GM23338 (cell line): ENCODE results near the gene PACC1. TPM values are rescaled to one million over a fixed set of nuclear protein-coding genes. Genes with fewer than 3 reads are reported as not detected.

Experiments
- ATAC-seq: fragments of 200-7000 bp; cut with Tn5 transposase; 3 replicates; pipeline ENCODE4 v1.9.1; 2020
- DNase-seq: peaks from one replicate; pipeline ENCODE4 v3.0.0-alpha.2; 2015; ENCODE audit warnings: low spot score
- H2AFZ ChIP-seq: fragments of 200-600 bp; sonication (generic); 2 replicates; pipeline ENCODE4 v1.8.0; 2016; ENCODE audit warnings: antibody characterized with exemption, mild to moderate bottlenecking, moderate library complexity
- H3F3A ChIP-seq: fragments of 200-600 bp; sonication (generic); replicated peaks from 2 replicates; pipeline ENCODE4 v1.8.0; 2017; ENCODE audit warnings: antibody characterized with exemption, mixed run types, low read depth
- H3K27ac ChIP-seq: fragments of 200-600 bp; sonication (generic); 2 replicates; pipeline ENCODE4 v1.6.1; 2016; ENCODE audit warnings: low read depth
- H3K27me3 ChIP-seq: fragments of 200-600 bp; sonication (generic); 2 replicates; pipeline ENCODE4 v1.8.0; 2016; ENCODE audit warnings: mild to moderate bottlenecking, mixed run types, moderate library complexity; ENCODE audit not compliant: insufficient read depth
- H3K36me3 ChIP-seq: fragments of 200-600 bp; sonication (generic); 2 replicates; pipeline ENCODE4 v1.8.0; 2016; ENCODE audit warnings: mild to moderate bottlenecking; ENCODE audit not compliant: insufficient read depth
- H3K4me1 ChIP-seq: fragments of 200-600 bp; sonication (generic); 2 replicates; pipeline ENCODE4 v1.8.0; 2016; ENCODE audit warnings: mild to moderate bottlenecking, moderate library complexity; ENCODE audit not compliant: insufficient read depth
- H3K4me2 ChIP-seq: fragments of 200-600 bp; sonication (generic); 2 replicates; pipeline ENCODE4 v1.7.1; 2017; ENCODE audit warnings: mixed run types
- H3K4me3 ChIP-seq: fragments of 200-600 bp; sonication (generic); 2 replicates; pipeline ENCODE4 v1.6.1; 2016; ENCODE audit warnings: mixed run types
- H3K79me2 ChIP-seq: fragments of 200-600 bp; sonication (generic); replicated peaks from 2 replicates; pipeline ENCODE4 v1.8.0; 2017; ENCODE audit warnings: mild to moderate bottlenecking; ENCODE audit not compliant: insufficient read depth
- H3K9me2 ChIP-seq: fragments of 200-600 bp; sonication (generic); 2 replicates; pipeline ENCODE4 v1.8.0; 2017; ENCODE audit not compliant: insufficient read depth
- H4K20me1 ChIP-seq: fragments of 200-600 bp; sonication (generic); replicated peaks from 2 replicates; pipeline ENCODE4 v1.8.0; 2017; ENCODE audit warnings: mild to moderate bottlenecking; ENCODE audit not compliant: insufficient read depth
- H3K27ac Mint-ChIP-seq: 2 replicates; pipeline ENCODE4 v1.8.0; 2020; ENCODE audit warnings: inconsistent platforms, mild to moderate bottlenecking, moderate library complexity, mixed read lengths
- H3K27me3 Mint-ChIP-seq: 3 replicates; pipeline ENCODE4 v1.8.0; 2022; ENCODE audit warnings: low read depth, mild to moderate bottlenecking, moderate library complexity, mixed read lengths, inconsistent platforms; ENCODE audit not compliant: insufficient read depth, poor library complexity
- H3K36me3 Mint-ChIP-seq: 3 replicates; pipeline ENCODE4 v1.8.0; 2021; ENCODE audit warnings: low read depth, mild to moderate bottlenecking, inconsistent platforms, moderate library complexity, mixed read lengths
- H3K4me1 Mint-ChIP-seq: 3 replicates; pipeline ENCODE4 v1.8.0; 2020; ENCODE audit warnings: mild to moderate bottlenecking, inconsistent platforms, mixed read lengths
- H3K4me3 Mint-ChIP-seq: 3 replicates; pipeline ENCODE4 v1.8.0; 2021; ENCODE audit warnings: moderate library complexity, mild to moderate bottlenecking, inconsistent platforms, mixed read lengths
- H3K9me3 Mint-ChIP-seq: 3 replicates; pipeline ENCODE4 v1.8.0; 2020; ENCODE audit warnings: moderate library complexity, mild to moderate bottlenecking, inconsistent platforms, mixed read lengths
- CREB1 ChIP-seq: fragments of 250-450 bp; sonication (Bioruptor Pico); IDR thresholded peaks from 2 replicates; pipeline ENCODE4 v1.5.0; 2020; ENCODE audit warnings: low read depth, mild to moderate bottlenecking, moderate library complexity
- CTCF ChIP-seq, 2 experiments: fragments of 200-600 bp in 1 of 2; sonication (generic) in 1 of 2; conservative IDR thresholded peaks; 2 replicates each; pipeline versions ENCODE4 v1.5.1 to v1.6.1; 2016 to 2017; ENCODE audit warnings: antibody characterized with exemption in 2 of 2, low read depth in 2 of 2, mild to moderate bottlenecking in 2 of 2, moderate library complexity in 1 of 2
- EZH2 ChIP-seq: fragments of 200-600 bp; sonication (generic); IDR thresholded peaks from one replicate; pipeline ENCODE4 v1.8.0; 2017; ENCODE audit warnings: antibody characterized with exemption, mild to moderate bottlenecking, low read depth; ENCODE audit not compliant: unreplicated experiment
- EZH2phosphoT487 ChIP-seq: fragments of 200-600 bp; sonication (generic); IDR thresholded peaks from one replicate; pipeline ENCODE4 v1.8.1; 2018; ENCODE audit warnings: antibody characterized with exemption; ENCODE audit not compliant: unreplicated experiment
- JUNB ChIP-seq: IDR thresholded peaks from one replicate; pipeline ENCODE4 v1.6.1; 2016; ENCODE audit warnings: antibody characterized with exemption; ENCODE audit not compliant: unreplicated experiment
- NANOG ChIP-seq: IDR thresholded peaks from 2 replicates; pipeline ENCODE4 v1.6.1; 2016; ENCODE audit warnings: antibody characterized with exemption, borderline replicate concordance
- POLR2AphosphoS5 ChIP-seq: IDR thresholded peaks from 2 replicates; pipeline ENCODE4 v1.6.1; 2016; ENCODE audit warnings: antibody characterized with exemption, low read depth
- STAT1 ChIP-seq: IDR thresholded peaks from one replicate; pipeline ENCODE4 v1.6.1; 2016; ENCODE audit warnings: antibody characterized with exemption; ENCODE audit not compliant: unreplicated experiment
- ZNF114 ChIP-seq: fragments of 250-450 bp; sonication (Bioruptor Pico); IDR thresholded peaks from 2 replicates; pipeline ENCODE4 v1.5.0; 2020; ENCODE audit warnings: mild to moderate bottlenecking, moderate library complexity
- ZNF331 ChIP-seq: fragments of 250-450 bp; sonication (Bioruptor Pico); IDR thresholded peaks from 2 replicates; pipeline ENCODE4 v1.5.0; 2020; ENCODE audit warnings: low read depth, mild to moderate bottlenecking, moderate library complexity
- polyA plus RNA-seq: library from polyadenylated mRNA; unstranded; fragments of >200 nt; fragmentation: Nextera tagmentation; extraction: Ambion mirVana; gene quantifications from 2 replicates; pipeline ENCODE4 v1.2.1, GENCODE V29; 2016
- total RNA-seq: library from RNA; depleted of rRNA; stranded (reverse); fragments of >200 nt; shearing (Covaris generic); gene quantifications from 2 replicates; pipeline ENCODE4 v1.2.3, GENCODE V29; 2014
- TF ChIP-seq, protein P1 (sequence below): IDR thresholded peaks from 2 replicates; pipeline ENCODE4 v1.6.1; 2016; ENCODE audit warnings: antibody characterized with exemption
- TF ChIP-seq, protein P2 (sequence below): IDR thresholded peaks from one replicate; pipeline ENCODE4 v1.6.1; 2018; ENCODE audit warnings: antibody characterized with exemption; ENCODE audit not compliant: unreplicated experiment

The PACC1 gene
- total and polyA plus RNA-seq, 2 experiments from 2014 or later = 17.1 to 18.0 TPM

DNA sequence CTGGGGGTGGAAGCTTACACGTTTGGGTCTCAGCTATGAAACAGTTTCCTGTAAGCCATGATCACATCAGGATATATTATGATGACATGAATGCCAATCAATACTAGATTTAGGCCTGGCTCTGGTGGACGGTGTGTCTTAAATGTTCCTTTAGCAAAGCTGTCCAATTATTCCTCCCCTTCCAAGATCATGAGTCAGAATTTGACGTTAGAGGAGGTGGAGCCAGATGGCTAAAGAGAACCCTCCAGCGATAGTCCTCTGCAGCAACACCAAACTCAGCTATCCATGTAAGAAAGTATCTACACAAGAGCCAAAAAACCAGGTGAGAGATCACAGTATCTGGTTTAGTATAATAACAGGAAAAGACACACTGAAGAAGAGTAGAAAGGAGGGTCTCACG, 47.8 kb downstream of the PACC1 start (continued):
- TF ChIP-seq CREB1 (CRISPR knock-in tag) (no peak), JUNB (no peak), EZH2phosphoT487 (no peak), STAT1 (no peak), ZNF114 (CRISPR knock-in tag) (no peak), CTCF (conservative IDR thresholded peaks at IDR 0.05; ENCODE audit: low read depth in 2 of 2) (no peak), NANOG (no peak), POLR2AphosphoS5 (no peak), ZNF331 (CRISPR knock-in tag) (no peak), EZH2 (no peak)
- TF ChIP-seq, protein P1, sequence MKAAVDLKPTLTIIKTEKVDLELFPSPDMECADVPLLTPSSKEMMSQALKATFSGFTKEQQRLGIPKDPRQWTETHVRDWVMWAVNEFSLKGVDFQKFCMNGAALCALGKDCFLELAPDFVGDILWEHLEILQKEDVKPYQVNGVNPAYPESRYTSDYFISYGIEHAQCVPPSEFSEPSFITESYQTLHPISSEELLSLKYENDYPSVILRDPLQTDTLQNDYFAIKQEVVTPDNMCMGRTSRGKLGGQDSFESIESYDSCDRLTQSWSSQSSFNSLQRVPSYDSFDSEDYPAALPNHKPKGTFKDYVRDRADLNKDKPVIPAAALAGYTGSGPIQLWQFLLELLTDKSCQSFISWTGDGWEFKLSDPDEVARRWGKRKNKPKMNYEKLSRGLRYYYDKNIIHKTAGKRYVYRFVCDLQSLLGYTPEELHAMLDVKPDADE = no peak
- TF ChIP-seq, protein P2, sequence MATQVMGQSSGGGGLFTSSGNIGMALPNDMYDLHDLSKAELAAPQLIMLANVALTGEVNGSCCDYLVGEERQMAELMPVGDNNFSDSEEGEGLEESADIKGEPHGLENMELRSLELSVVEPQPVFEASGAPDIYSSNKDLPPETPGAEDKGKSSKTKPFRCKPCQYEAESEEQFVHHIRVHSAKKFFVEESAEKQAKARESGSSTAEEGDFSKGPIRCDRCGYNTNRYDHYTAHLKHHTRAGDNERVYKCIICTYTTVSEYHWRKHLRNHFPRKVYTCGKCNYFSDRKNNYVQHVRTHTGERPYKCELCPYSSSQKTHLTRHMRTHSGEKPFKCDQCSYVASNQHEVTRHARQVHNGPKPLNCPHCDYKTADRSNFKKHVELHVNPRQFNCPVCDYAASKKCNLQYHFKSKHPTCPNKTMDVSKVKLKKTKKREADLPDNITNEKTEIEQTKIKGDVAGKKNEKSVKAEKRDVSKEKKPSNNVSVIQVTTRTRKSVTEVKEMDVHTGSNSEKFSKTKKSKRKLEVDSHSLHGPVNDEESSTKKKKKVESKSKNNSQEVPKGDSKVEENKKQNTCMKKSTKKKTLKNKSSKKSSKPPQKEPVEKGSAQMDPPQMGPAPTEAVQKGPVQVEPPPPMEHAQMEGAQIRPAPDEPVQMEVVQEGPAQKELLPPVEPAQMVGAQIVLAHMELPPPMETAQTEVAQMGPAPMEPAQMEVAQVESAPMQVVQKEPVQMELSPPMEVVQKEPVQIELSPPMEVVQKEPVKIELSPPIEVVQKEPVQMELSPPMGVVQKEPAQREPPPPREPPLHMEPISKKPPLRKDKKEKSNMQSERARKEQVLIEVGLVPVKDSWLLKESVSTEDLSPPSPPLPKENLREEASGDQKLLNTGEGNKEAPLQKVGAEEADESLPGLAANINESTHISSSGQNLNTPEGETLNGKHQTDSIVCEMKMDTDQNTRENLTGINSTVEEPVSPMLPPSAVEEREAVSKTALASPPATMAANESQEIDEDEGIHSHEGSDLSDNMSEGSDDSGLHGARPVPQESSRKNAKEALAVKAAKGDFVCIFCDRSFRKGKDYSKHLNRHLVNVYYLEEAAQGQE = no peak

DNA sequence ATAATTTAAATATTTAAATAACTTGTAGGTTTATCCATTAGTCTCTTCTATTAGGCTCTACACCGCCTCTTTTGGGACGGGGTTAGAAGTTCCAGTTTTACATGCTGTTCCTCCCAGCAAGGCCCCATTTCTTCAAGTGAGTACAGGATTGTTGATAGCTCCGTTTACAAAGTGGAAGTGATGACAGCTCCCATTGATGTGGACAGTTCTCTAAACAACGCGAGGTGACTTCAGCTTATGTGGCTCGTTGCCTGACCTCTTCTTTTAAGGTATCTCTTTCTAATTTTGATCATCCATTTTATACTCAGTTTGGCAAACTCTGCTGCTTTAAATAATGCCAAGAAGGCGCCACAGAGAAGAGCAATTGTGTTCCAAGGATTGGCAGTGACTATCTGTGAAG, 49.7 kb downstream of the PACC1 start:
- ATAC-seq (no peak), DNase-seq (no peak)
- no peak overlapping the region for H2AFZ ChIP-seq
- TF ChIP-seq POLR2AphosphoS5 (no peak), CREB1 (CRISPR knock-in tag) (no peak), ZNF331 (CRISPR knock-in tag) (no peak), ZNF114 (CRISPR knock-in tag) (no peak), NANOG (no peak), STAT1 (no peak), JUNB (no peak), EZH2phosphoT487 (no peak), CTCF (conservative IDR thresholded peaks at IDR 0.05; ENCODE audit: low read depth in 2 of 2) (no peak)
- TF ChIP-seq, protein P2 = no peak
- TF ChIP-seq, protein P1 = no peak
- Mint-ChIP-seq H3K4me1 (peaks cover 4% of the 10 kb centered on the region; the same call in 1 of the 3 replicates), H3K27ac (no peak overlapping the region), H3K4me3 (no peak overlapping the region), H3K27me3 (peaks cover 2% of the 10 kb centered on the region), H3K36me3 (peaks cover 44% of the 10 kb centered on the region), H3K9me3 (no peaks in the 10 kb centered on the region; the same call in 2 of the 3 replicates)
- no peaks in the 10 kb centered on the region for H3K4me1 ChIP-seq
- no peaks in the 10 kb centered on the region for H3K79me2 ChIP-seq
- H3K4me2 ChIP-seq = no peak overlapping the region
- peaks cover 12% of the 10 kb centered on the region for H4K20me1 ChIP-seq
- no peaks in the 10 kb centered on the region for H3K27me3 ChIP-seq
- no peaks in the 10 kb centered on the region for H3F3A ChIP-seq
- no peaks in the 10 kb centered on the region for H3K9me2 ChIP-seq
- H3K27ac ChIP-seq = no peak overlapping the region
- peaks cover 16% of the 10 kb centered on the region; the same call in 1 of the 2 replicates for H3K36me3 ChIP-seq
- no peak overlapping the region for H3K4me3 ChIP-seq
